Mesenchymal stem cell (in vitro differentiated cells and primary cell): ENCODE results near the gene RABGAP1L.
A peak's percentile ranks its signal among the peaks of the same experiment; 100 is the strongest.

Experiments used
- DNase-seq: peaks from one replicate; pipeline ENCODE4 v3.0.0-alpha.2; 2013
- H2AFZ ChIP-seq: one replicate; pipeline ENCODE4 v1.6.1; 2013; ENCODE audit warnings: low read depth, mild to moderate bottlenecking, control low read depth, inconsistent platforms, low read length, moderate library complexity
- H2AK5ac ChIP-seq: 2 replicates; pipeline ENCODE4 v1.6.1; 2013; ENCODE audit warnings: low read length, moderate library complexity, mild to moderate bottlenecking, inconsistent platforms; ENCODE audit not compliant: severe bottlenecking
- H2BK120ac ChIP-seq: one replicate; pipeline ENCODE4 v1.6.1; 2013; ENCODE audit warnings: low read depth, mild to moderate bottlenecking, inconsistent platforms, low read length, moderate library complexity
- H2BK12ac ChIP-seq, 2 experiments: one replicate each; pipeline ENCODE4 v1.6.1; 2013; ENCODE audit warnings: inconsistent platforms in 2 of 2, low read length in 2 of 2, mild to moderate bottlenecking in 2 of 2, moderate library complexity in 2 of 2, control low read depth in 1 of 2
- H2BK15ac ChIP-seq: one replicate; pipeline ENCODE4 v1.6.1; 2013; ENCODE audit warnings: mild to moderate bottlenecking, low read depth, inconsistent platforms; ENCODE audit not compliant: poor library complexity, severe bottlenecking
- H2BK5ac ChIP-seq: 2 replicates; pipeline ENCODE4 v1.6.1; 2013; ENCODE audit warnings: low read depth, mild to moderate bottlenecking, low read length, control low read depth, inconsistent platforms; ENCODE audit not compliant: poor library complexity, severe bottlenecking
- H3K14ac ChIP-seq, 2 experiments: one replicate each; pipeline ENCODE4 v1.6.1; 2013; ENCODE audit warnings: inconsistent platforms in 2 of 2, low read length in 2 of 2, control low read depth in 1 of 2, mild to moderate bottlenecking in 1 of 2, moderate library complexity in 1 of 2
- H3K18ac ChIP-seq, 2 experiments: one replicate each; pipeline ENCODE4 v1.6.1; 2013; ENCODE audit warnings: inconsistent platforms in 2 of 2, low read length in 2 of 2, control low read depth in 1 of 2, low read depth in 1 of 2, mild to moderate bottlenecking in 1 of 2
- H3K23ac ChIP-seq, 2 experiments: one replicate each; pipeline ENCODE4 v1.6.1; 2013; ENCODE audit warnings: inconsistent platforms in 2 of 2, low read length in 2 of 2, mild to moderate bottlenecking in 2 of 2, moderate library complexity in 2 of 2, control low read depth in 1 of 2
- H3K27ac ChIP-seq: 2 replicates; pipeline ENCODE4 v1.5.1; 2013; ENCODE audit warnings: mild to moderate bottlenecking, moderate library complexity, low read length, control low read depth, inconsistent platforms; ENCODE audit not compliant: poor library complexity, severe bottlenecking
- H3K27me3 ChIP-seq, 2 experiments: 2 replicates each; pipeline versions ENCODE4 v1.6.1 to v1.7.0; 2013; ENCODE audit warnings: low read length in 2 of 2, mild to moderate bottlenecking in 2 of 2, moderate library complexity in 2 of 2, control low read depth in 1 of 2, inconsistent platforms in 1 of 2; ENCODE audit not compliant: control insufficient read depth in 1 of 2, insufficient read depth in 1 of 2
- H3K36me3 ChIP-seq, 2 experiments: 2 replicates each; pipeline versions ENCODE4 v1.6.1 to v1.7.0; 2013; ENCODE audit warnings: low read length in 2 of 2, control low read depth in 1 of 2, inconsistent platforms in 1 of 2, low read depth in 1 of 2, mild to moderate bottlenecking in 1 of 2; ENCODE audit not compliant: insufficient read depth in 2 of 2, control insufficient read depth in 1 of 2
- H3K4ac ChIP-seq, 2 experiments: one replicate each; pipeline ENCODE4 v1.6.1; 2013; ENCODE audit warnings: inconsistent platforms in 2 of 2, low read length in 2 of 2, mild to moderate bottlenecking in 2 of 2, moderate library complexity in 2 of 2, control low read depth in 1 of 2, low read depth in 1 of 2
- H3K4me1 ChIP-seq: 2 replicates; pipeline ENCODE4 v1.6.1; 2013; ENCODE audit warnings: low read depth, low read length, control low read depth; ENCODE audit not compliant: control insufficient read depth, insufficient read depth
- H3K4me2 ChIP-seq: 2 replicates; pipeline ENCODE4 v1.6.1; 2013; ENCODE audit warnings: low read length, mild to moderate bottlenecking, inconsistent platforms; ENCODE audit not compliant: poor library complexity, severe bottlenecking
- H3K4me3 ChIP-seq, 2 experiments: 2 replicates each; pipeline versions ENCODE4 v1.5.1 to v1.7.0; 2013; ENCODE audit warnings: low read length in 2 of 2, mild to moderate bottlenecking in 2 of 2, control low read depth in 1 of 2, low read depth in 1 of 2; ENCODE audit not compliant: insufficient read depth in 1 of 2
- H3K79me1 ChIP-seq: replicated peaks from 2 replicates; pipeline ENCODE4 v1.6.1; 2013; ENCODE audit warnings: mild to moderate bottlenecking, control low read depth, low read length, inconsistent platforms; ENCODE audit not compliant: poor library complexity, severe bottlenecking
- H3K9ac ChIP-seq: 2 replicates; pipeline ENCODE4 v1.7.0; 2013; ENCODE audit warnings: mild to moderate bottlenecking, low read length, moderate library complexity
- H3K9me3 ChIP-seq: 2 replicates; pipeline ENCODE4 v1.7.0; 2013; ENCODE audit warnings: mild to moderate bottlenecking, low read length; ENCODE audit not compliant: control insufficient read depth
- H4K8ac ChIP-seq: one replicate; pipeline ENCODE4 v1.6.1; 2013; ENCODE audit warnings: inconsistent platforms, mild to moderate bottlenecking, low read length, moderate library complexity
- H4K91ac ChIP-seq: one replicate; pipeline ENCODE4 v1.6.1; 2013; ENCODE audit warnings: mild to moderate bottlenecking, low read length, inconsistent platforms
- WGBS: methylation state at CpG from one replicate; pipeline ENCODE4 v1.1.7; 2013; ENCODE audit warnings: mixed read lengths; 5-methylcytosine and 5-hydroxymethylcytosine counted together

The RABGAP1L gene

DNA sequence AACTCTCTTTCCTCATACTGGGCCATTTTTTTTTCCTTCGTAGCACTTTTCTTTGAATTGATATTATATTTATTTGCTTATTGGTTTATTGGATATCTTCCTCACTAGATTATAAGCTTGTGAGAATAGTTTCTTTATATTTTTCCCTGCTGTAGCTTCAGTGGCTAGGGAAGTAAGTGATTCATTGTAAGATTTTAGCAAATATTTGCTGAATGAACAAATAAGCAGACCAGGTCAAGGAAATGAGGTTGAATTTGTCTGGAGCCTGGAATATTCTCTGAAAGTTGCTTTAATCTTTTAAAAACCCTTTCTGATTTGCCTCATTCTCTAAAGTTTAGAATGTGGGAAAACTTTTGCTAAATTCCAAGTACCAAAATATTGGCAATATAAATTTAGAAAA, 80.2 kb downstream of the RABGAP1L start:
- H3K9me3 ChIP-seq = no peaks in the 10 kb centered on the region

DNA sequence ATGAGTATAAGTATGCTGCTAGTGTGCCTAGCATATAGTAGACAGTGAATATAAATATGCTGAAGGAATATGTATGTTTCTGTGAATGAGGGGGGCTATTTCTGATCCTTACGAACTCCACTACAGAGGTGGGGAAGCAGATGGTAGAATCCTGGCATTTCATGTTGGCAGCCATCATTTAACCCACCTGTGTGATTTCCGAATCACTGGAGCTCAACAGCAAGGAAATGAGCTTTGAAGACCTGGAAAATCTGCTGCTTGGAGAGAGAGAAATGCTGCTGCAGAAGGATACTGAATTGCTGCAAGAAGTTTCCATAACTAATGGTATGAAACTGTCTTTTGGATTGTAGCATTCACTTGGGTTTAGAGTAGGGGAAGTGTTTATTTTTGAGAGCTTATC, 83.5 kb downstream of the RABGAP1L start:
- H3K23ac ChIP-seq = no peak overlapping the region
- H2AK5ac ChIP-seq = no peak overlapping the region
- no peak overlapping the region for H3K4me3 ChIP-seq
- H3K27me3 ChIP-seq = no peaks in the 10 kb centered on the region
- H3K18ac ChIP-seq = no peak overlapping the region
- no peak overlapping the region for H2BK12ac ChIP-seq
- H3K4ac ChIP-seq = no peak overlapping the region
- no peak overlapping the region for H2AFZ ChIP-seq
- 96% methylated on average over 2 of the region's 2 CpGs for WGBS
- no peak overlapping the region for H3K14ac ChIP-seq
- H3K4me1 ChIP-seq = no peaks in the 10 kb centered on the region
- peaks cover 4% of the 10 kb centered on the region for H3K79me1 ChIP-seq
- DNase-seq = no peak
- H4K8ac ChIP-seq = no peak overlapping the region
- H4K91ac ChIP-seq = no peak overlapping the region
- H3K36me3 ChIP-seq = peaks cover 3 to 24% of the 10 kb centered on the region in 2 experiments
- no peak overlapping the region for H3K9ac ChIP-seq
- no peak overlapping the region for H3K27ac ChIP-seq
- no peak overlapping the region for H2BK120ac ChIP-seq
- no peak overlapping the region for H2BK5ac ChIP-seq
- H2BK15ac ChIP-seq = no peak overlapping the region
- H3K9me3 ChIP-seq = no peaks in the 10 kb centered on the region
- H3K4me2 ChIP-seq = no peak overlapping the region

More for the DNA sequence above, 80.2 kb downstream of the RABGAP1L start:
- no peak overlapping the region for H3K9ac ChIP-seq
- no peak overlapping the region for H4K91ac ChIP-seq
- no peak overlapping the region for H2AFZ ChIP-seq
- no peak overlapping the region for H3K4me3 ChIP-seq
- no peak overlapping the region for H3K4ac ChIP-seq
- H3K36me3 ChIP-seq = peaks cover 0 to 18% of the 10 kb centered on the region in 2 experiments
- no peak for DNase-seq
- H3K14ac ChIP-seq = no peak overlapping the region
- no peak overlapping the region for H4K8ac ChIP-seq
- H3K23ac ChIP-seq = no peak overlapping the region
- no peak overlapping the region for H2BK120ac ChIP-seq
- no peak overlapping the region for H3K4me2 ChIP-seq
- no peak overlapping the region for H3K18ac ChIP-seq
- no peak overlapping the region for H2BK12ac ChIP-seq
- no peak overlapping the region for H2BK15ac ChIP-seq
- H2BK5ac ChIP-seq = no peak overlapping the region
- no CpG with 5 or more reads among the region's 1 CpG for WGBS
- H3K27ac ChIP-seq = no peak overlapping the region
- no peaks in the 10 kb centered on the region for H3K4me1 ChIP-seq
- peaks cover 4% of the 10 kb centered on the region for H3K79me1 ChIP-seq
- no peak overlapping the region for H2AK5ac ChIP-seq
- H3K27me3 ChIP-seq = no peaks in the 10 kb centered on the region

GRCh38 chr1:174243451-174244000, 84.2 kb downstream of the RABGAP1L start:
- no peaks in the 10 kb centered on the region for H3K9me3 ChIP-seq
- no peak overlapping the region for H3K4me2 ChIP-seq
- H2BK5ac ChIP-seq = no peak overlapping the region
- H3K14ac ChIP-seq = no peak overlapping the region
- no peak overlapping the region for H4K91ac ChIP-seq
- peaks cover 4% of the 10 kb centered on the region for H3K79me1 ChIP-seq
- H3K4me1 ChIP-seq = no peaks in the 10 kb centered on the region
- H2BK15ac ChIP-seq = no peak overlapping the region
- no peak overlapping the region for H4K8ac ChIP-seq
- H3K4ac ChIP-seq = no peak overlapping the region
- DNase-seq = peak; percentile 10
- no peak overlapping the region for H2AK5ac ChIP-seq
- H3K36me3 ChIP-seq = peaks cover 3 to 24% of the 10 kb centered on the region in 2 experiments
- 20% methylated on average over 1 of the region's 3 CpGs for WGBS
- H3K9ac ChIP-seq = no peak overlapping the region
- H2BK12ac ChIP-seq = no peak overlapping the region
- H3K27me3 ChIP-seq = no peaks in the 10 kb centered on the region
- no peak overlapping the region for H3K23ac ChIP-seq
- no peak overlapping the region for H3K18ac ChIP-seq
- H3K27ac ChIP-seq = no peak overlapping the region
- H2AFZ ChIP-seq = no peak overlapping the region
- no peak overlapping the region for H3K4me3 ChIP-seq
- H2BK120ac ChIP-seq = no peak overlapping the region

DNA sequence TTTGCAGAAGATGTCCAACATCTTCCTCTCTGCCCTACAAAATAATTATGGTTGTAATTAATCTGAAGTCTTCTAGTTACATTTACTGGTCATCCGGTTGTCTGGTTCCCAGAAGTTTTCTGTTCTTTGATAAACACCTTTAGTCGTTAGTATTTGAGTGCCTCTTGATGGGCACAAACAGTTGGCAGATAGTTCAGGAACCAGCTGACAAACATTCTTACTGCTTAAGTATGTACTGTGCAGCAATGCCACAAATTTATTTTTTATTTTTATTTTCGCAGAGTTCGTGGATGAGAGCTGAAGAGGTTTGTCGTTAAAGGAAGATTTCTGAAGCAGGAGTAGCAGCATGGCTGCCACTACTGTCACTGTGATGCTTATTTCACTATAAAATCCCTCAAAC, 84.7 kb downstream of the RABGAP1L start:
- WGBS = 93% methylated on average over 4 of the region's 5 CpGs

More for the DNA sequence above, 84.7 kb downstream of the RABGAP1L start:
- Histone ChIP-seq H3K14ac (no peak overlapping the region), H3K23ac (no peak overlapping the region), H2BK12ac (no peak overlapping the region), H3K9ac (no peak overlapping the region), H2BK15ac (no peak overlapping the region), H2BK5ac (no peak overlapping the region), H3K4ac (no peak overlapping the region), H4K8ac (no peak overlapping the region), H3K36me3 (peaks cover 3 to 24% of the 10 kb centered on the region in 2 experiments), H3K27ac (no peak overlapping the region), H3K27me3 (no peaks in the 10 kb centered on the region), H3K4me3 (no peak overlapping the region), H2BK120ac (no peak overlapping the region), H3K4me2 (no peak overlapping the region), H3K9me3 (no peaks in the 10 kb centered on the region), H2AK5ac (no peak overlapping the region), H3K18ac (no peak overlapping the region), H2AFZ (no peak overlapping the region), H3K79me1 (peaks cover 4% of the 10 kb centered on the region), H4K91ac (no peak overlapping the region), H3K4me1 (no peaks in the 10 kb centered on the region)
- no peak for DNase-seq
